Coronary artery (tissue), 2 donors: ENCODE measurements around the gene RTL1.

Experiments
- DNase-seq: peaks from one replicate; pipeline ENCODE4 v3.0.0-alpha.2; 2017; ENCODE audit warnings: low spot score
- H3K27ac ChIP-seq, 2 donors: fragments of 200-600 bp; sonication (generic); one replicate each; pipeline ENCODE4 v1.5.1; 2016 to 2019
- H3K4me3 ChIP-seq: fragments of 200-600 bp; sonication (generic); 2 replicates; pipeline ENCODE4 v1.5.1; 2016; ENCODE audit warnings: mild to moderate bottlenecking, moderate library complexity
- TF ChIP-seq, protein P1 (sequence below): fragments of 200-600 bp; sonication (generic); IDR thresholded peaks from one replicate; pipeline ENCODE4 v1.5.1; 2019; ENCODE audit warnings: antibody characterized with exemption

The RTL1 gene

DNA sequence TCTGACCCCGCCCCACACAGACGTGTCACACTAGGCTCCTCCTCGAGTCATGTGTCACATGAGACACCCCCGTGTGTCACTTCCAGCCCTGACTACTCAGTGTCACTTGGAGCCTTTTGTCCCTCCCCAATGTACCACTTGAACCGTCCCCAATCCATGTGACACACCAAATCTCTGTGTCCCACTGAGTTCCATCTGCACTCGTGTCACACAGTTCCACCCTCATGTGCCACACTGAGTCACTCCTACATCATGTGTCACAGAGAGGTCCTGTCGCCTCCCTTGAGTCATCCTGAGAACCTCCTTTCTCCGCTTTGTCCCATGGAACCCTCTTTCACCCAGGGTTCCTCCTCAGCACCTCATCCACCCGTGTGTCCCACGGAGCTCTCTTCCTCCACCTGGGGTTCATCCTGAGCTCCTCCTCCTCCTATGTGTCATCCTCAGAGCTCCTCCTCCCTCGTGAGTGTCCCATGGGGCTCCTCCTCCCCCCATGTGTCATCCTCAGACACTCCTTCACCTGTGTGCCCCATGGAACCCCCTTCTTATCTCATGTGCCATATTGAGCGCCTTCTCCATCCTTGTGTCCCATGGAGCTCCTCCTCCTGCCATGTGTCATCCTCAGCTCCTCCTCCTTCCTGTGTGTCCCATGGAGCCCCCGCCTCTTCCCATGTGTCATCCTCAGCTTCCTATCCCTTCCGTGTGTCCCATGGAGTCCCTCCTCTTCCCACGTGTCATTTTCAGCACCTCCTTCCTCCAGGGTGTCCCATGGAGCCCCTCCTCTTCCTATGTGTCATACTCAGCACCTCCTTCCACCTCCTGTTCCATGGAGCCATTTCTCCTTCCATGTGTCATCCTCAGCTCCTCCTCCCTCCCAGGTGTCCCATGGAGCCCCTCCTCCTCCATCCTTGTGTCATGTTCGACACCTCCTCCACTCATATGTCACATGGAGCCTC, 32.0 kb downstream of the RTL1 start:
- Histone ChIP-seq H3K4me3 (no peak overlapping the region), H3K27ac (no peak overlapping the region)
- DNase-seq = no peak
- TF ChIP-seq, protein P1, sequence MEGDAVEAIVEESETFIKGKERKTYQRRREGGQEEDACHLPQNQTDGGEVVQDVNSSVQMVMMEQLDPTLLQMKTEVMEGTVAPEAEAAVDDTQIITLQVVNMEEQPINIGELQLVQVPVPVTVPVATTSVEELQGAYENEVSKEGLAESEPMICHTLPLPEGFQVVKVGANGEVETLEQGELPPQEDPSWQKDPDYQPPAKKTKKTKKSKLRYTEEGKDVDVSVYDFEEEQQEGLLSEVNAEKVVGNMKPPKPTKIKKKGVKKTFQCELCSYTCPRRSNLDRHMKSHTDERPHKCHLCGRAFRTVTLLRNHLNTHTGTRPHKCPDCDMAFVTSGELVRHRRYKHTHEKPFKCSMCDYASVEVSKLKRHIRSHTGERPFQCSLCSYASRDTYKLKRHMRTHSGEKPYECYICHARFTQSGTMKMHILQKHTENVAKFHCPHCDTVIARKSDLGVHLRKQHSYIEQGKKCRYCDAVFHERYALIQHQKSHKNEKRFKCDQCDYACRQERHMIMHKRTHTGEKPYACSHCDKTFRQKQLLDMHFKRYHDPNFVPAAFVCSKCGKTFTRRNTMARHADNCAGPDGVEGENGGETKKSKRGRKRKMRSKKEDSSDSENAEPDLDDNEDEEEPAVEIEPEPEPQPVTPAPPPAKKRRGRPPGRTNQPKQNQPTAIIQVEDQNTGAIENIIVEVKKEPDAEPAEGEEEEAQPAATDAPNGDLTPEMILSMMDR = no peak

DNA sequence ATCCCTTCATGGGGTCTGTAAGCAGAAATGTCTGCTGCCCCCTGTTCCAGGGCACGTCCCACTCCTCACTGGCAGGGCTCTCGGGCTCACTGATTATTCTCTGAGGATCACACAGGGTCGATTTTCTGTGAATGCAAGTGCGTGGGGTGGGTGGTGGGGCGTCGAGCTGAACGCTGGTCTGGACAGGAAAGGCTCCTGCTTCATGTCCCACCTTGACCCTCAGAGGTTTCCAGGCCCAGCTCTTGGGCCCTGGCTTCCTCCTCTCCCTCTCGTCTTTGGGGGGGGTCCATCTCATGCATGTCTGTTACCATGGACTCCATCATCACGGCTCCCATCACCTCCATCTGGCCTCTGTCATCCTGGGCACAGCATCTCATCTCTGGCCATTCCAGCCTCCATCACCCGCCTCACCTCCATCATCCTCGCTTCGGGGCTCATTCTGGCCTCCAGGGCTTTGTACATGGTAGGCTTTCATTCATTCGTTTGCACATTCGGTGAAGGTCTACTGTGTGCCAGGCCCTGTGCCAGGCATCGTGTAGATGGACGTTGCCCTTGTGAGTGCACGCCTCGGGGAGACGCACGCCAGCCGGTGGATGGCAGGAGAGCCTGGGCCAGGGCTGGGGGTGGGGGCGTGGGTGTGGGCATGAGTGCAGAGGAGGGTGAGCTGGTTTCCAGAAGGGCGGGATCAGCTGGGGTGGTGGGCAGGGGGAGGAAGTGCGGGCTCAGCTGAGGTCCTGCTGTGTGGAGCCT, 34.7 kb downstream of the RTL1 start:
- TF ChIP-seq, protein P1 = no peak
- no peak overlapping the region for H3K27ac ChIP-seq
- no peak for DNase-seq
- H3K4me3 ChIP-seq = no peak overlapping the region

DNA sequence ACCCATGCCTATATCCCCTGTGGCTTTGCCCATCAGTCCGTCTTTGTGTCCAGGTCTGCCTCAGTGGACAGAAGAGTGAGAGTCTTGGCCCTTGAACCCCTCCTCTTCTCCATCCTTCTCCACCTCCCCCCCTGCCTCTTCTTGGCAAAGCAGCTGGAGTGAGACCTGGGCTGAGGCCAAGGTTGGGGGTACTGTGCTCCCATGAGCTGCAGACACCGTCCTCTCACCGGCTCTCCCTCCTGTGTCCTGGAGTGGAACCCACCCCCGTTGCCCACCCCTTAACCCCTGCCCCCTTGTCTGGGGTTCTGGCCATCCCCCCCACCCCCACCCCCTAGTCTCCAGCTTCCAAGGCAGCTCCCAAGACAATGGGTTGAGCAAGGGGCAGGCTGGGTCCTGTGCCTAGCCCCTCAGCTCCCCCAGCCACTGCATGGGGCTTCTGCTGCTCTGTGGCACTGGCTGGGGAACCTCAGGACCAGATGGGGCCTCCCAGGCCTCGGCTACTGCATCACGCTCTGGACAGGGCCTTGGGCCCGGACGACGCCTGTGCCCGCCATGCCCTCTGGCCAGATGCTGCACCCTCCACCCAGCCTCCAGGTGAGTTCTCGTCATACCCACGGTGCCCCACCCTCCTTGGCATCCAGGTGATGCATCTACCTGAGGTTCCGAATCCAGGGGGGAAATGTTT, 35.7 kb downstream of the RTL1 start:
- H3K27ac ChIP-seq = no peak overlapping the region
- DNase-seq = no peak
- H3K4me3 ChIP-seq = no peak overlapping the region
- TF ChIP-seq, protein P1 = no peak

DNA sequence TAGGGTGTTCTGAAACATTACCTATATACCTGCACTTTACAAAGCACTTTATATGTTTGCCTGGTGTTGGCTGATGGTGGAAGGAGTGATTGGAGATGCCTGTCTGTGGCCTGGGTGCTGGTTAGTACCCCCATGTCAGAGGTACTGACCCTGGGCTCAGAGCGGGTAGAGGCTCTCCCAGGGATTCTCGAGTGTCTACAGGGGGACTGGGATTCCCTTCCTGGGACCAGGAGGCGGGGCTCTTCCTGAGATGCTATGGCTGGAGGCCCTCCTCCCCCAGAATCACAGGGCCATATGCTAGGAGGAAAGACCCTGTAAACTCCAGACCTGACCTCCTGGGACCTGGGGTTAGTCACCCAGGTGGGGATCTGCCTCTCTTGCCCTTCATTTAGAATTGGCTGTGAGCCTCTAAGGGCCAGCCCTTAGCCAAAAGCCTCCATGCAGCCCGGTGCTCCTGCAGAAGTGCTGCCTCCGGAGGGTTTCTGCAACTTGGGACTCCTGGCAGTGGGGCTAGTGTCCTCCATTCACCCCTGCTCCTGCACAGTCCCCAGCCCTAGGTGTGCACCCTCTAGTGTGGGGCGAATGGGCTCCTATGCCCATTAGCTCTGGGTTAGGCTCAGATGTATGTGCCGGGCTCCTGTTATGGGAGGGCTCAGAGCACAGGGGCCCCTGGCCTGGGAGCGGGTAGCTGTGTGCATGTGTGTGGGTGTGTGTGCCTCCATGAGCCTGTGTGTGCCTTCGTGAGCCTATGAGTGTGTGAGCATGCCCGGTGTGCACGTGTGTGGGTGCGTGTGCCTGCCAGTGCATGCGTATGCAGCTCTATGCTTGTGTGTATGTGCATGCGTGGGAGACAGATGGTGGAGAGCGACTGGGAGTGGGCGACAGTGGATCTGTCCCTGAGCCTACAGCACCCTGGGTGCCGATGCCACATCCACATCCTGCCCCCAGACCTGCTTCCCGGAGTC, 36.6 kb downstream of the RTL1 start:
- no peak overlapping the region for H3K4me3 ChIP-seq
- H3K27ac ChIP-seq = no peak overlapping the region
- TF ChIP-seq, protein P1 = no peak
- no peak for DNase-seq

DNA sequence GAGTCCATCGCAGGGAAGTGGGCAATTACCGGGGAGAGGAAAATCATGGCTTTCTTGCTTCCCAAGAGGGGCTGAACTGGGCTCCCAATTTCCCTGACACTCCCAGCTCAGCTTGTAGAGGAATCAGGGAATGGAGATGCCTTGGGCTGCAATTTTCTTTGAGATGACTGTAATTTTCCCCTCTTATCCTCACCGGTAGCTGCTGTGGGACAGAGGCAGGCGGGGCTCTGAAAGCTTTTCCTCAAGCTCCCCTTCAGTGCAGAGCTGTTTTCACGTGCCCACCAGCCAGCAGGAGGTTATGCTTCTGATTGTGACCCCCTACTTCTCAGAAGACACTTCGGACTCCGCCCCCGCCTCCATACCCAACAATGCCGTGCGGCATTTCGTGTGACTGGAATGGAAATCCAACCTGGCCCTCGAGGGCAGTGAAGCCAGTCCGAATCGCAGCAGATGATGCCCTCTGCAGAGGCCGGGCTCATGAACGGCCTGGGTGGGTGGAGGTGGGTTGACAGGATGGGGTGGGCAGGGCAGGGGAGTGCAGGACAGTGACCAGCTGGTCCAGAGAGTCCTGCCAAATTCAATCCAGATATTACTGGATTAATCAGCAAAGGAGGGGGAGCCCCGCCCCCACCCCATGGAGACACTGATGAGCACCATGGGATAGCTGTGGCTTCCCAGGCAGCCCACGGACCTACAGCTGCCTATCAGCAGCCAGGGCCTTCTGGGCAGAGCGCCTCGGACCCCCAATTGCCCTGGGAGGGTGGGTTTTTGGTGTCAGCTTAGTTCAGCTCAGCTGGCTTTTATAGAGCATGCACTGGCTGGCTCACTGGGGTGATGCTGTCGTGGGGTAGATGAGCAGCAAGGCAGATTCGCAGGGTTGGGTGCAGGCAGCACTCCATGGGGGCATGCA, 37.6 kb downstream of the RTL1 start:
- no peak overlapping the region for H3K4me3 ChIP-seq
- no peak overlapping the region for H3K27ac ChIP-seq
- no peak for DNase-seq
- TF ChIP-seq, protein P1 = no peak
